HFFc6 (cell line): ENCODE results near the gene WIPF2. TPM values are rescaled to one million over a fixed set of nuclear protein-coding genes. Genes with fewer than 3 reads are reported as not detected.
A peak's percentile ranks its signal among the peaks of the same experiment; 100 is the strongest.

Experiments
- DNase-seq: peaks from one replicate; pipeline ENCODE4 v3.0.0-alpha.2; 2018
- H3K27ac Mint-ChIP-seq: 2 replicates; pipeline ENCODE4 v1.8.0; 2020; ENCODE audit warnings: mild to moderate bottlenecking, mixed read lengths
- H3K27me3 Mint-ChIP-seq: 2 replicates; pipeline ENCODE4 v1.8.0; 2021; ENCODE audit warnings: mild to moderate bottlenecking, moderate library complexity, mixed read lengths; ENCODE audit not compliant: insufficient read depth
- H3K36me3 Mint-ChIP-seq: 2 replicates; pipeline ENCODE4 v1.8.0; 2021; ENCODE audit warnings: low read depth, mixed read lengths
- H3K4me1 Mint-ChIP-seq: 2 replicates; pipeline ENCODE4 v1.8.0; 2020; ENCODE audit warnings: low read depth, mixed read lengths
- H3K4me3 Mint-ChIP-seq: 2 replicates; pipeline ENCODE4 v1.8.0; 2020; ENCODE audit warnings: mild to moderate bottlenecking, moderate library complexity, mixed read lengths
- H3K9me3 Mint-ChIP-seq: 2 replicates; pipeline ENCODE4 v1.8.0; 2020; ENCODE audit warnings: mild to moderate bottlenecking, mixed read lengths
- CTCF ChIP-seq: fragments of 200-600 bp; sonication (generic); IDR thresholded peaks from 2 replicates; pipeline ENCODE4 v1.5.0; 2021; ENCODE audit warnings: antibody characterized with exemption, mild to moderate bottlenecking
- total RNA-seq, 6 experiments: library from RNA; stranded (reverse); fragmentation: NEBNext Ultra II Directional; extraction: Animal tissue kit (Norgen Biotek cat#: 25700); gene quantifications; 2 replicates in 1 of 6; 3 replicates in 5 of 6; pipeline ENCODE4 v1.2.3, GENCODE V29; 2021

The WIPF2 gene
- total RNA-seq, 6 experiments from 2014 or later: 24.8 to 33.5 (median 29.8) TPM

- peaks cover 42% of the 10 kb centered on the region for H3K36me3 Mint-ChIP-seq
- H3K9me3 Mint-ChIP-seq: no peaks in the 10 kb centered on the region
- no peak overlapping the region for H3K4me3 Mint-ChIP-seq
- H3K4me1 Mint-ChIP-seq: peaks cover 22% of the 10 kb centered on the region
- DNase-seq: no peak
- no peak overlapping the region for H3K27ac Mint-ChIP-seq
- peaks cover 5% of the 10 kb centered on the region; the same call in 1 of the 2 replicates for H3K27me3 Mint-ChIP-seq
- no peak for TF ChIP-seq CTCF
These were observed 44.6 kb upstream of the WIPF2 start for GRCh38 chr17:40174514-40174913.

GRCh38 chr17:40175928-40176753, 43.0 kb upstream of the WIPF2 start:
- Mint-ChIP-seq H3K36me3 (peaks cover 37% of the 10 kb centered on the region), H3K27ac (no peak overlapping the region), H3K27me3 (peaks cover 5% of the 10 kb centered on the region; the same call in 1 of the 2 replicates), H3K4me3 (no peak overlapping the region; the same call in 1 of the 2 replicates), H3K4me1 (peaks cover 32% of the 10 kb centered on the region), H3K9me3 (no peaks in the 10 kb centered on the region)
- no peak for TF ChIP-seq CTCF
- DNase-seq: no peak

GRCh38 chr17:40176754-40177110, 42.4 kb upstream of the WIPF2 start:
- Mint-ChIP-seq H3K4me1 (peaks cover 26% of the 10 kb centered on the region), H3K27ac (no peak overlapping the region), H3K36me3 (peaks cover 32% of the 10 kb centered on the region), H3K27me3 (peaks cover 5% of the 10 kb centered on the region; the same call in 1 of the 2 replicates), H3K4me3 (peak overlapping the region; percentile 37; the same call in 1 of the 2 replicates), H3K9me3 (no peaks in the 10 kb centered on the region)
- DNase-seq: no peak
- TF ChIP-seq CTCF: no peak

GRCh38 chr17:40177275-40177874, 41.7 kb upstream of the WIPF2 start, which contains the start of gene RAPGEFL1:
Gene RAPGEFL1, plus strand, starts transcription at chr17:40177470. Its CDS starts 392 bp downstream, at chr17:40177862.
- peak; percentile 13 for DNase-seq

More at GRCh38 chr17:40177275-40177874, 41.7 kb upstream of the WIPF2 start, which contains the start of gene RAPGEFL1:
- peaks cover 20% of the 10 kb centered on the region for H3K4me1 Mint-ChIP-seq
- H3K27ac Mint-ChIP-seq: peak within 1 kb of the TSS; percentile 53
- TF ChIP-seq CTCF: no peak
- no peaks in the 10 kb centered on the region for H3K9me3 Mint-ChIP-seq
- H3K27me3 Mint-ChIP-seq: peaks cover 5% of the 10 kb centered on the region; the same call in 1 of the 2 replicates
- peaks cover 26% of the 10 kb centered on the region for H3K36me3 Mint-ChIP-seq
- H3K4me3 Mint-ChIP-seq: peak within 1 kb of the TSS; percentile 37; the same call in 1 of the 2 replicates
